Psoas muscle (tissue), 8 donors: ENCODE measurements around the gene DEGS1. TPM values are rescaled to one million over a fixed set of nuclear protein-coding genes. Genes with fewer than 3 reads are reported as not detected.

Experiments
- ATAC-seq, 4 donors: fragments of 200-7000 bp; cut with Tn5 transposase; one replicate each; pipeline ENCODE4 v1.9.1; 2020; ENCODE audit warnings: moderate library complexity in 3 of 4, mild to moderate bottlenecking in 2 of 4
- DNase-seq, 2 donors: peaks; one replicate each; pipeline ENCODE4 v3.0.0-alpha.2; 2020
- H3K27ac ChIP-seq: fragments of 200-600 bp; one replicate; pipeline ENCODE4 v1.8.0; 2022
- H3K27me3 ChIP-seq, 3 donors: fragments of 200-600 bp in 1 of 3; one replicate each; pipeline versions ENCODE4 v1.6.1 to v1.8.0; 2013 to 2022; ENCODE audit warnings: low read length in 2 of 3, mild to moderate bottlenecking in 2 of 3, moderate library complexity in 1 of 3; ENCODE audit not compliant: insufficient read depth in 3 of 3
- H3K36me3 ChIP-seq, 2 donors: fragments of 200-600 bp in 1 of 2; one replicate each; pipeline versions ENCODE4 v1.6.1 to v1.8.0; 2013 to 2022; ENCODE audit warnings: low read depth in 1 of 2, mild to moderate bottlenecking in 1 of 2, moderate library complexity in 1 of 2; ENCODE audit not compliant: insufficient read depth in 1 of 2
- H3K4me1 ChIP-seq: fragments of 200-600 bp; one replicate; pipeline ENCODE4 v1.8.0; 2022
- H3K4me3 ChIP-seq: fragments of 200-600 bp; one replicate; pipeline ENCODE4 v1.8.0; 2022; ENCODE audit warnings: mild to moderate bottlenecking
- H3K9me3 ChIP-seq: fragments of 200-600 bp; one replicate; pipeline ENCODE4 v1.8.0; 2022
- CTCF ChIP-seq: fragments of 200-600 bp; IDR thresholded peaks from one replicate; pipeline ENCODE4 v1.8.0; 2022; ENCODE audit warnings: antibody characterized with exemption
- WGBS, 3 donors: extraction: QIAGEN DNeasy Blood & Tissue Kit; methylation state at CpG; one replicate each; pipeline versions ENCODE4 v1.1.6 to v1.1.7; 2013; 5-methylcytosine and 5-hydroxymethylcytosine counted together
- intact Hi-C, 2 donors: fragments of 100-400 bp; cut with DNase I; formaldehyde crosslinking; loops; one replicate each; pipeline versions ENCODE4 v1.11.0 to v1.14.2; 2022
- polyA plus RNA-seq, 3 donors: library from polyadenylated mRNA; stranded (reverse); fragments of 200-250 nt; gene quantifications; one replicate each; pipeline ENCODE4 v1.2.3, GENCODE V29; 2013
- total RNA-seq, 4 donors: library from RNA; stranded (reverse); fragmentation: NEBNext Ultra II Directional in 2 of 4; extraction: Animal tissue kit (Norgen Biotek cat#: 25700) in 2 of 4; gene quantifications; one replicate each; pipeline versions ENCODE4 v1.2.1 to v1.2.4, GENCODE V29; 2021 to 2023
- donor health status: healthy with polysubstance abuse.
- donor health status: DM: no; HTN: no; CAD: no; lungs with moderate emphysema.
- donor health status: Bipolar disorder and iron deficiency.
- donor health status: healthy.
- donor health status: DM: yes; HTN: yes; CAD: no.
- donor health status: DM: no; HTN: no; CAD: no.
- donor health status: DM: no; HTN: no; CAD: no.
- donor health status: DM: yes; HTN: yes; CAD: no.

The DEGS1 gene
- total and polyA plus RNA-seq, 7 donors = 16.1 to 26.7 (median 19.3) TPM

- intact Hi-C loops = no loop called here
- Histone ChIP-seq H3K9me3 (no peaks in the 10 kb centered on the region), H3K27me3 (no peaks in the 10 kb centered on the region), H3K4me3 (peak overlapping the region; percentile 80), H3K4me1 (peaks cover 8% of the 10 kb centered on the region), H3K27ac (peak overlapping the region; percentile 97), H3K36me3 (no peaks in the 10 kb centered on the region)
- TF ChIP-seq CTCF = no peak
- ATAC-seq = no peak
- DNase-seq = no peak
- WGBS, 3 donors = 69 to 79% (median 72%) methylated on average over 22 of the region's 22 CpGs
Measured at GRCh38 chr1:224182057-224182865, 779 bp upstream of the DEGS1 start.

GRCh38 chr1:224183591-224184312 lies 712 bp downstream of the DEGS1 start:
- intact Hi-C loops = no loop called here
- 0 to 1% (median 1%) methylated on average over 32 to 53 of the region's 53 CpGs for WGBS, 3 donors
- peak overlapping the region; percentile 80 for H3K4me3 ChIP-seq
- H3K9me3 ChIP-seq = no peaks in the 10 kb centered on the region
- DNase-seq = peak; percentile 65 to 78
- H3K4me1 ChIP-seq = peaks cover 13% of the 10 kb centered on the region
- TF ChIP-seq CTCF = no peak
- peak; percentile 77 to 85 (median 83) for ATAC-seq
- peak overlapping the region; percentile 97 for H3K27ac ChIP-seq
- no peaks in the 10 kb centered on the region for H3K27me3 ChIP-seq
- H3K36me3 ChIP-seq = no peaks in the 10 kb centered on the region

- Histone ChIP-seq H3K4me1 (peaks cover 13% of the 10 kb centered on the region), H3K4me3 (peak overlapping the region; percentile 80), H3K27me3 (no peaks in the 10 kb centered on the region), H3K36me3 (peaks cover 0 to 10% of the 10 kb centered on the region in 2 donors), H3K9me3 (no peaks in the 10 kb centered on the region), H3K27ac (no peak overlapping the region)
- no peak for TF ChIP-seq CTCF
- intact Hi-C loops = no loop called here
- WGBS, 3 donors = 58 to 74% (median 73%) methylated on average over 8 of the region's 8 CpGs
- ATAC-seq (no peak), DNase-seq (no peak)
Measured at GRCh38 chr1:224185208-224185607, 2.2 kb downstream of the DEGS1 start.

GRCh38 chr1:224188286-224188685 lies 5.2 kb downstream of the DEGS1 start:
- H3K4me3 ChIP-seq = no peak overlapping the region
- no peaks in the 10 kb centered on the region for H3K27me3 ChIP-seq
- TF ChIP-seq CTCF = no peak
- no peak overlapping the region for H3K27ac ChIP-seq
- WGBS, 3 donors = 95 to 100% (median 97%) methylated on average over 2 of the region's 2 CpGs
- intact Hi-C loops = no loop called here
- DNase-seq = no peak
- ATAC-seq = no peak
- peaks cover 5 to 41% of the 10 kb centered on the region in 2 donors for H3K36me3 ChIP-seq
- peaks cover 13% of the 10 kb centered on the region for H3K4me1 ChIP-seq
- no peaks in the 10 kb centered on the region for H3K9me3 ChIP-seq
